GM19099 (cell line): ENCODE data around the gene BICD1.

Source experiments
- POLR2A ChIP-seq: IDR thresholded peaks from 3 replicates; pipeline ENCODE4 v1.6.1; 2011; ENCODE audit warnings: low read depth; ENCODE audit not compliant: insufficient read length; ENCODE audit errors: extremely low read depth

BICD1 gene

DNA sequence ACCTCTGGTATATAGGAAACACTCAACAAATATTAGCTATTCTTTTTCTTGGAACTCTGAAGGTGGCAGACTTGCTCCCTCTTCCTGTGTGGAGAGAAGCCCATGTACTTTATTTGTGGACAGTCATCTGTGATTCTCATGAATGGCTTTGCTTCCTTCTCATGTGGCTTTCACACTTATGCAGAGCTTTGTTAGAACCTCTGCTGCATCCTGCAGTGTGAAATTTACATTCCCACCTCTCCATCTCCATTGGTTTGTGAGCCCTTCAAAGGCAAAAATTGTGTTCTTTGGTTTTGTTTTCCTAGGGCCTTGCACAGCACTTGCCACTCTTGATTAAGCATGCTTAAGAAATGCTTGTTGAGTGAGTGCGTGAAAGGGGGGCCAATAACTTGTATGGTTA, 51.9 kb downstream of the BICD1 start:
- TF ChIP-seq POLR2A = no peak

DNA sequence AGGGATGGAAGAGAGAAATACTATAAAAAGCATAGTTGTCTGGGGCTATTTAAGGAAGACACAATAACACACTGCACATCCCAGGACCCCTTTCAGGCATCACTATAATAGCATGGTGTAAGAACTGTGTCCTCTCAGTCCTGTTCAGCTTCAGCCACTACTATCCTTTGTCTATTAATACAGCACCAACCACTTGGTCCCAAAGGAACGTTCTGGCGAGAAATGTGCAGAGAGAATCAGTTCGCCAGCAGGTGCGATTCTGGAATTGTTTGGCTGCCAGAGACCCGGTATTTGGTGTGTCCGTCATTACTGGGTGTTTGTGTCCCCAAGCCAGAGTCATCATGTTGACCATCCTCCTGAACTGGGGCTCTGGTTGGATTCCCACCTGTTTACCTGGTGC, 52.7 kb downstream of the BICD1 start:
- TF ChIP-seq POLR2A = no peak

GRCh38 chr12:32159925-32160324, 53.3 kb downstream of the BICD1 start:
- TF ChIP-seq POLR2A = no peak

- TF ChIP-seq POLR2A = no peak
Measured at GRCh38 chr12:32161058-32161457, 54.4 kb downstream of the BICD1 start.

GRCh38 chr12:32163596-32163995, 56.9 kb downstream of the BICD1 start:
- TF ChIP-seq POLR2A = no peak

- TF ChIP-seq POLR2A = no peak
Measured at GRCh38 chr12:32166510-32166909, 59.9 kb downstream of the BICD1 start.

GRCh38 chr12:32170437-32170998, 63.9 kb downstream of the BICD1 start:
- no peak for TF ChIP-seq POLR2A

DNA sequence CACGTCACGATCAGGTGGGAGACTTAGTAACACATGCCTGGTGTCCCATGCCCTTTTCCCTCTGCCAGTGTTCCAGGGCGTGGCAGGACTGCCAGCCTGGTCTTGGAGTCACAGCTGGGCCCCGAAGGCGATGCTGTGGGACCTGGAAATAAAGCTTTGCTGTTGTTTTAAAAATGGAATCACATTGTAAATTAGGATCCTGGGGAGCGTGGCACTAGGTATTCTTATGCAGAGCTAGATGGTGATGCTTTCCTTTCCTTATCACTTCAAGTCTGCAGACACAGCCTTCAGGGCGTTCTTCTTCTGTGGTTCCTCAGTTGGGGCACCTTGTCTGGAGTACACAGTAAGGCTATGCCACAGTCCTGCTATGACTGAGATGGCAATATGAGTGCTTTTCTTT, 64.6 kb downstream of the BICD1 start:
- no peak for TF ChIP-seq POLR2A

GRCh38 chr12:32176606-32177005, 70.0 kb downstream of the BICD1 start:
- no peak for TF ChIP-seq POLR2A

- TF ChIP-seq POLR2A = no peak
Measured at GRCh38 chr12:32178341-32179010, 71.8 kb downstream of the BICD1 start.

GRCh38 chr12:32179011-32179395, 72.4 kb downstream of the BICD1 start:
- TF ChIP-seq POLR2A = no peak

GRCh38 chr12:32181498-32182175, 75.0 kb downstream of the BICD1 start:
- TF ChIP-seq POLR2A = no peak

DNA sequence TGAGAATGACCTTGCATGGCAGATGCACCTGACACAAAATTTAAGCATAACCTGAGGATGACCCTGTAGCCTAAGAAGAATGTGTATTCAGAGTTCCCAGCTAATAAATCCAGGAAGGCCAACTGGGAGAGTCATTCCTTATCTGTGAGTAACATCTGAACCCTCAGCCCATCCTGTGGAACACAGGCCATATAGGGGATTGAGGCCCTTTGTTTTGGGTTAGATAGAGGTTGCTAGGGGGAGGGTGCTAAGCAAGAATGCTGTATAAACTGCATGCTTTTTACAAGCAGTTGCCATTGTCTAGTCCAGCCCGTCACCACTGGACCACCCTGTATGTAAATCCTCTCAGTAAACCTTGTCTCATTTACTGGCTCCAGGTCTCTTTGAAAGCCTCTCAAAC, 77.0 kb downstream of the BICD1 start:
- no peak for TF ChIP-seq POLR2A

GRCh38 chr12:32191445-32191844, 84.8 kb downstream of the BICD1 start:
- no peak for TF ChIP-seq POLR2A

GRCh38 chr12:32196250-32197198, 89.9 kb downstream of the BICD1 start:
- TF ChIP-seq POLR2A = no peak
